Smooth muscle cell (in vitro differentiated cells): ENCODE measurements around the gene NALF2. TPM values are rescaled to one million over a fixed set of nuclear protein-coding genes. Genes with fewer than 3 reads are reported as not detected.

Experiments
- DNase-seq: peaks from one replicate; lab custom pipeline; 2025; ENCODE audit not compliant: unreplicated experiment; lab: John Stamatoyannopoulos, UW
- H2AFZ ChIP-seq: fragments of 200-600 bp; sonication (generic); 2 replicates; pipeline ENCODE4 v1.6.0; 2016; ENCODE audit warnings: antibody characterized with exemption, low read depth, mild to moderate bottlenecking
- H3F3A ChIP-seq: fragments of 200-600 bp; sonication (generic); 2 replicates; pipeline ENCODE4 v1.6.0; 2017; ENCODE audit warnings: antibody characterized with exemption, low read depth
- H3K27ac ChIP-seq: fragments of 200-600 bp; sonication (generic); 2 replicates; pipeline ENCODE4 v1.5.1; 2016; ENCODE audit warnings: low read depth, mild to moderate bottlenecking
- H3K27me3 ChIP-seq: fragments of 200-600 bp; sonication (generic); 2 replicates; pipeline ENCODE4 v1.6.1; 2016; ENCODE audit warnings: low read depth, mild to moderate bottlenecking
- H3K36me3 ChIP-seq: fragments of 200-600 bp; sonication (generic); 2 replicates; pipeline ENCODE4 v1.5.1; 2016; ENCODE audit warnings: low read depth
- H3K4me1 ChIP-seq: fragments of 200-600 bp; sonication (generic); 2 replicates; pipeline ENCODE4 v1.5.1; 2016; ENCODE audit warnings: low read depth
- H3K4me2 ChIP-seq: fragments of 200-600 bp; sonication (generic); 2 replicates; pipeline ENCODE4 v1.6.0; 2016; ENCODE audit warnings: mild to moderate bottlenecking
- H3K4me3 ChIP-seq: fragments of 200-600 bp; sonication (generic); 2 replicates; pipeline ENCODE4 v1.5.1; 2016; ENCODE audit warnings: mild to moderate bottlenecking
- H3K79me2 ChIP-seq: fragments of 200-600 bp; sonication (generic); 2 replicates; pipeline ENCODE4 v1.6.0; 2016; ENCODE audit warnings: low read depth, mild to moderate bottlenecking
- H3K9ac ChIP-seq: fragments of 200-600 bp; sonication (generic); 2 replicates; pipeline ENCODE4 v1.6.0; 2016; ENCODE audit warnings: low read depth
- H3K9me3 ChIP-seq: fragments of 200-600 bp; sonication (generic); replicated peaks from 2 replicates; pipeline ENCODE4 v1.5.1; 2016; ENCODE audit warnings: low read depth
- H4K20me1 ChIP-seq: fragments of 200-600 bp; sonication (generic); 2 replicates; pipeline ENCODE4 v1.6.0; 2016; ENCODE audit warnings: low read depth
- CTCF ChIP-seq: fragments of 200-600 bp; sonication (generic); IDR thresholded peaks from 2 replicates; pipeline ENCODE4 v1.5.1; 2017; ENCODE audit warnings: borderline replicate concordance, mild to moderate bottlenecking, antibody characterized with exemption; ENCODE audit not compliant: insufficient read depth, poor library complexity, severe bottlenecking
- WGBS: methylation state at CpG from one replicate; pipeline ENCODE4 v1.1.7; 2016; ENCODE audit warnings: low lambda C conversion rate; 5-methylcytosine and 5-hydroxymethylcytosine counted together
- polyA plus RNA-seq: library from polyadenylated mRNA; unstranded; fragments of >200 nt; fragmentation: Nextera tagmentation; extraction: Ambion mirVana; gene quantifications from 2 replicates; pipeline ENCODE4 v1.2.1, GENCODE V29; 2016
- total RNA-seq: library from RNA; depleted of rRNA; stranded (reverse); fragments of >200 nt; gene quantifications from 2 replicates; pipeline ENCODE4 v1.2.3, GENCODE V29; 2014

Gene NALF2
- total and polyA plus RNA-seq, 2 experiments from 2014 or later: not detected

GRCh38 chrX:69489625-69490024 lies 14.5 kb upstream of the NALF2 start:
- Histone ChIP-seq H3F3A (no peaks in the 10 kb centered on the region), H4K20me1 (no peaks in the 10 kb centered on the region), H3K4me2 (no peak overlapping the region), H3K4me3 (no peak overlapping the region), H3K27ac (no peak overlapping the region), H3K4me1 (no peaks in the 10 kb centered on the region), H3K36me3 (no peaks in the 10 kb centered on the region), H3K9me3 (no peaks in the 10 kb centered on the region), H3K27me3 (no peaks in the 10 kb centered on the region), H3K9ac (no peak overlapping the region), H2AFZ (no peak overlapping the region), H3K79me2 (no peaks in the 10 kb centered on the region)
- TF ChIP-seq CTCF: no peak
- no peak for DNase-seq

DNA sequence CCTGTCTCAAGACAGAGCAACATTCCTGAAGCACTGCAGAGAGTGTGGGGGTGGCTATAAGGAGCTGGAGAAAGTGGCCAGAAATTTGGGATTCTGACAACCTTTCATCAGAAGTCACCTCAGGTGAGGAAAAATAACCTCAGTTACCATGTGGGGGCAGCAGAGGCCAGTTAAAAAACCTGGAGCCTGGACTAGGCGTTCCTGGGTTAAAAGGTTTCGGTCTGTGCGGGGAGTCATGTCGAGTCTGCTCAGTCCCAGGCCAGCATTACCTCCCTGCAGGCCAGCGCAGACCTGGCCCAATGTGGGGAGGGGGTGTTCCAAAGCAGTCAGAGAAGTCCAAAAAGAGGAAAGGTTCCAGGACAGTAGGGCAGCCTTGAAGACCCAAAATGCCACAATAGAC lies 10.9 kb upstream of the NALF2 start:
- DNase-seq: no peak
- no peaks in the 10 kb centered on the region for H3K27me3 ChIP-seq
- peak; percentile 40 for TF ChIP-seq CTCF
- no peak overlapping the region for H3K4me3 ChIP-seq
- no peaks in the 10 kb centered on the region for H3K4me1 ChIP-seq
- H3K9me3 ChIP-seq: no peaks in the 10 kb centered on the region
- no peak overlapping the region for H2AFZ ChIP-seq
- no peak overlapping the region for H3K9ac ChIP-seq
- H3K27ac ChIP-seq: no peak overlapping the region
- no peaks in the 10 kb centered on the region for H3F3A ChIP-seq
- no peaks in the 10 kb centered on the region for H3K79me2 ChIP-seq
- H3K36me3 ChIP-seq: no peaks in the 10 kb centered on the region
- H4K20me1 ChIP-seq: no peaks in the 10 kb centered on the region
- no peak overlapping the region for H3K4me2 ChIP-seq
- WGBS: 43% methylated on average over 5 of the region's 5 CpGs

GRCh38 chrX:69493766-69494165 lies 10.4 kb upstream of the NALF2 start:
- no peaks in the 10 kb centered on the region for H3F3A ChIP-seq
- H3K4me3 ChIP-seq: no peak overlapping the region
- no peak overlapping the region for H3K9ac ChIP-seq
- no peak overlapping the region for H2AFZ ChIP-seq
- H3K4me1 ChIP-seq: no peaks in the 10 kb centered on the region
- no peaks in the 10 kb centered on the region for H4K20me1 ChIP-seq
- H3K79me2 ChIP-seq: no peaks in the 10 kb centered on the region
- no peaks in the 10 kb centered on the region for H3K27me3 ChIP-seq
- H3K36me3 ChIP-seq: no peaks in the 10 kb centered on the region
- no peak for DNase-seq
- no peak overlapping the region for H3K4me2 ChIP-seq
- WGBS: 66% methylated on average over 1 of the region's 1 CpG
- no peak for TF ChIP-seq CTCF
- H3K9me3 ChIP-seq: no peaks in the 10 kb centered on the region
- H3K27ac ChIP-seq: no peak overlapping the region

DNA sequence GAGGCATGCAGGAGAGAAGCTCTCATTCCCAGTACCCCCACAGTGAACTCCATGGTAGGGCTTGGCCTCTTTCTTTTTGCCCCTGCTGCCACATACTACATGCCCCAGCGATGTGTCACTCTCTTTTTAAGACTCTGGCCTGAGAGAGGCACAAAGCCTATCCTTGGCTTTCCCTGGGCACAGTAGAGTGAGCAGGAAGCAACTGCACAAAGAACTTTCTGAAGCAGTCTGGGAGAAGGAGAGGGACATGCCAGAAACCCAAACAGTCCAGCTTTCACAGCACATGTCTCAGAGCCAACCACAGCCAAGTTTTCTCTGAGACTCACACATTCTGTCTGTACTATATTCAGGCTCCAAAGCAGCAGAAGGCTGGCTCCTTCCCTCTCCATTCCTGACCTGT lies 7.9 kb upstream of the NALF2 start:
- H3K79me2 ChIP-seq: no peaks in the 10 kb centered on the region
- no peak overlapping the region for H3K9ac ChIP-seq
- H3K36me3 ChIP-seq: no peaks in the 10 kb centered on the region
- H3F3A ChIP-seq: no peaks in the 10 kb centered on the region
- no peaks in the 10 kb centered on the region for H3K9me3 ChIP-seq
- no peaks in the 10 kb centered on the region for H4K20me1 ChIP-seq
- TF ChIP-seq CTCF: no peak
- H3K4me1 ChIP-seq: no peaks in the 10 kb centered on the region
- H2AFZ ChIP-seq: no peak overlapping the region
- H3K27ac ChIP-seq: no peak overlapping the region
- H3K4me3 ChIP-seq: no peak overlapping the region
- WGBS: 38% methylated on average over 1 of the region's 1 CpG
- H3K27me3 ChIP-seq: no peaks in the 10 kb centered on the region
- no peak for DNase-seq
- no peak overlapping the region for H3K4me2 ChIP-seq
